Activated CD8-positive, alpha-beta T cell treated with anti-CD3 and anti-CD28 coated beads for 36 hours (primary cell): ENCODE results near the gene TOMM20L. TPM values are rescaled to one million over a fixed set of nuclear protein-coding genes. Genes with fewer than 3 reads are reported as not detected.
"Not testable (repeated sequence)": the region's sequence is repeated elsewhere in the genome, so short reads cannot be mapped to it uniquely, and the experiment has no call there.

ENCODE experiments used
- ATAC-seq: fragments of 200-7000 bp; cut with Tn5 transposase; one replicate; pipeline ENCODE4 v1.10.0; 2021; ENCODE audit warnings: mild to moderate bottlenecking, moderate library complexity
- CTCF ChIA-PET: fragments of 350-600 bp; sonication (Branson Sonifier 250); formaldehyde crosslinking; loops from one replicate; lab custom pipeline; 2021; ENCODE audit warnings: antibody characterized with exemption; lab: Charles Lee
- POLR2A ChIA-PET: fragments of 350-600 bp; sonication (Branson Sonifier 250); formaldehyde crosslinking; loops from one replicate; lab custom pipeline; 2021; ENCODE audit warnings: antibody characterized with exemption; lab: Charles Lee
- DNase-seq: peaks from one replicate; pipeline ENCODE4 v3.0.0-alpha.2; 2020
- H3K27ac Mint-ChIP-seq: one replicate; pipeline ENCODE4 v1.8.0; 2021; ENCODE audit warnings: mild to moderate bottlenecking, mixed read lengths
- H3K27me3 Mint-ChIP-seq: one replicate; pipeline ENCODE4 v1.8.0; 2021; ENCODE audit warnings: mixed read lengths
- H3K36me3 Mint-ChIP-seq: one replicate; pipeline ENCODE4 v1.8.0; 2021; ENCODE audit warnings: low read depth, mixed read lengths
- H3K4me1 Mint-ChIP-seq: one replicate; pipeline ENCODE4 v1.8.0; 2021; ENCODE audit warnings: low read depth, mixed read lengths
- H3K4me3 Mint-ChIP-seq: one replicate; pipeline ENCODE4 v1.8.0; 2021; ENCODE audit warnings: mild to moderate bottlenecking, moderate library complexity, mixed read lengths
- H3K9me3 Mint-ChIP-seq: one replicate; pipeline ENCODE4 v1.8.0; 2021; ENCODE audit warnings: mixed read lengths
- intact Hi-C: fragments of 100-400 bp; cut with micrococcal nuclease; formaldehyde crosslinking; loops from one replicate; pipeline ENCODE4 v1.10.0; 2022
- total RNA-seq, 2 experiments: library from RNA; stranded (reverse); gene quantifications; one replicate each; pipeline ENCODE4 v1.2.3, GENCODE V29; 2021
- TF ChIP-seq, protein P1 (sequence below): fragments of 200-600 bp; IDR thresholded peaks from one replicate; pipeline ENCODE4 v1.8.0; 2022; ENCODE audit warnings: antibody characterized with exemption, mild to moderate bottlenecking

TOMM20L gene
- total RNA-seq = not detected

DNA sequence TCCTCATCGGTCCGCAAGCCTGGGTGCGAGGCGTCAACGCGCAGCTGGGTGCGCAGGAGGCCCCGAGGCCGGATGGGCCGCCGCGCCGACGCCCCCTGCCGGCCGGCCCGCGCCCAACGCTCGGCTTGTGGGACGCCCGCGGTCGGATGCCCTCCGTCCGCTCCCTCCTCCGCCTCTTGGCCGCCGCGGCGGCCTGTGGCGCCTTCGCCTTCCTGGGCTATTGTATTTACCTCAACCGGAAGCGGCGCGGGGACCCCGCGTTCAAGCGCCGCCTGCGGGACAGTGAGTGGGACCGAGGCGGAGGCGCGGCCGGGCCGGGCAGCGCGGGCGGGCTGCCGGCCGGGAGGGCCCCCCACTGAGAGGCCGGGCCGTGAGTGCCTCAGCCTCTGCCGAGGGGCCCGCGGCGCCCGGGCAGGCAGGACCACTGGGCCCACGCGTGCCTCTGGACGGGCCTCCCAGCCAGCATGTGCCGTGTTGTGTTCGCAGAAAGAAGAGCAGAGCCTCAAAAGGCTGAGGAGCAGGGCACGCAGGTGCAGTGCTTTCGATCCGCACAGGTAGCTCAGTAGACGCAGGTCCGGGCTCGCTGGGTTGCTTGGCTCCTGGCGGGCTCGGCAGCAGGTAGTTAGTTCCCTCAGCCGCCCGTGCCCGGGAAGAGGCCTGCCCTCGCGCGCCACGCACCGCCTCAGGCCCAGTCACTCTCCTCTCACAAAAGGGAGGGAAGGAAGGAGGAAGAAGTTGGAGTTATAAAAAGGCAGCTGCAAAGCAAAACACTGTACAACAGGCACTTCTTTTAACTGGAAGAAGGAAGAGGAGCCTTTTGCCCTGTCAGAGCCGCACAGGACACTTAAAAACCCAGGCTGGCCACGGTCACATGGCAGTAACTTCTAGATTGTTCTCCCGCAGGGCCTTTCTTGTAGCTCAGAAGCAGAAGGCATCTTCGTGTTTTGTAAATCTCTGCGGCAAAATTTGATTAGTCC is at the start of gene TOMM20L:
TSS of gene TOMM20L (plus strand) at position 119 of the 977 bp plus-strand sequence. CDS start at position 147, 28 bp downstream.
- H3K9me3 Mint-ChIP-seq = no peaks in the 10 kb centered on the region
- ATAC-seq (peak; percentile 90), DNase-seq (peak; percentile 73)
- ChIA-PET CTCF (interaction anchor here (0.6 to 3.5 kb wide), 22 partner anchors 10 to 290 kb away, joined by 3 to 16 read pairs (median 4); partner anchors contain the start of genes KIAA0586 and TIMM9), POLR2A (interaction anchor here (0.6 to 1.9 kb wide), 8 partner anchors 15 to 197 kb away, joined by 3 to 10 read pairs (median 4); partner anchors contain the start of genes ACTR10, KIAA0586 and TIMM9)
- peaks cover 2% of the 10 kb centered on the region for H3K36me3 Mint-ChIP-seq
- H3K4me1 Mint-ChIP-seq = peaks cover 8% of the 10 kb centered on the region
- peak within 1 kb of the TSS; percentile 67 for H3K4me3 Mint-ChIP-seq
- H3K27ac Mint-ChIP-seq = peak within 1 kb of the TSS; percentile 72
- TF ChIP-seq, protein P1, sequence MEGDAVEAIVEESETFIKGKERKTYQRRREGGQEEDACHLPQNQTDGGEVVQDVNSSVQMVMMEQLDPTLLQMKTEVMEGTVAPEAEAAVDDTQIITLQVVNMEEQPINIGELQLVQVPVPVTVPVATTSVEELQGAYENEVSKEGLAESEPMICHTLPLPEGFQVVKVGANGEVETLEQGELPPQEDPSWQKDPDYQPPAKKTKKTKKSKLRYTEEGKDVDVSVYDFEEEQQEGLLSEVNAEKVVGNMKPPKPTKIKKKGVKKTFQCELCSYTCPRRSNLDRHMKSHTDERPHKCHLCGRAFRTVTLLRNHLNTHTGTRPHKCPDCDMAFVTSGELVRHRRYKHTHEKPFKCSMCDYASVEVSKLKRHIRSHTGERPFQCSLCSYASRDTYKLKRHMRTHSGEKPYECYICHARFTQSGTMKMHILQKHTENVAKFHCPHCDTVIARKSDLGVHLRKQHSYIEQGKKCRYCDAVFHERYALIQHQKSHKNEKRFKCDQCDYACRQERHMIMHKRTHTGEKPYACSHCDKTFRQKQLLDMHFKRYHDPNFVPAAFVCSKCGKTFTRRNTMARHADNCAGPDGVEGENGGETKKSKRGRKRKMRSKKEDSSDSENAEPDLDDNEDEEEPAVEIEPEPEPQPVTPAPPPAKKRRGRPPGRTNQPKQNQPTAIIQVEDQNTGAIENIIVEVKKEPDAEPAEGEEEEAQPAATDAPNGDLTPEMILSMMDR = peak; percentile 86
- H3K27me3 Mint-ChIP-seq = no peaks in the 10 kb centered on the region
- intact Hi-C loops = loop anchor here (5.0 kb wide), 1 partner anchor 289 kb away; no protein-coding TSS in a partner anchor

DNA sequence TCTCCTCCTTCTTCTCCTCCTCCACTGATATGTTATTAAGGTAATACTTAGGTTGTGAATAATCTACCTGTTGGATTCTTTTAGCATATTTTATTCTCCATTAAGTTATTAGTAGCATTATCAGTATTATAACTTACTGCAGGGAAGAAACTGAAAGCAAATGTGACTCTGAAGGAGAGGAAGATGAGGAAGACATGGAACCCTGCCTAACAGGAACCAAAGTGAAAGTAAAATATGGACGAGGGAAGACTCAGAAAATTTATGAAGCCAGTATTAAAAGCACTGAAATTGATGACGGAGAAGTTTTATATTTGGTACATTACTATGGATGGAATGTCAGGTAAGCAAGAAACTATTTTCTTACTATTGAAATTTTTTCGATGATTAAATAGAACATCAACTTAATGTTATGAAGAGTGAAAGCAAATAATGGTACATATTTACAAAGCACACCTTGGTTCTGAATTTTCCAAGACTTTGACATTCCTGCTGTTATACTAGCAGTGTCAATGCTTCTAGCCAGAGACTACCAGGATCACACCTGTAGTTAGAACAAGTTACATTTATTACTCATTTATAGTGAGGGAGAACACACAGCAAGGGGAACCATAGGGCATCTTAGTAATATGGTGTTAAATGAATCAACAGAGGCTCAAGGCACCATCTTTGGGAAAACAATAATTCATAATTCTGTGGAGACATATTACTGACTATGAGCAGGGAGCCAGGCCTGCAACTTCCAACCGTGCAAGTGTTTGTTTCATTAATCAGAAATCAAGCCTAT is 42.0 kb upstream of the TOMM20L start:
- intact Hi-C loops = no loop called here
- Mint-ChIP-seq H3K27ac (peak overlapping the region; percentile 59), H3K27me3 (no peaks in the 10 kb centered on the region), H3K9me3 (no peaks in the 10 kb centered on the region), H3K4me1 (peaks cover 16% of the 10 kb centered on the region), H3K4me3 (peak overlapping the region; percentile 61), H3K36me3 (peaks cover 29% of the 10 kb centered on the region)
- peak; percentile 37 for ATAC-seq
- TF ChIP-seq, protein P1 = no peak
- POLR2A ChIA-PET = no interaction called here
- CTCF ChIA-PET = no interaction called here
- no peak for DNase-seq

DNA sequence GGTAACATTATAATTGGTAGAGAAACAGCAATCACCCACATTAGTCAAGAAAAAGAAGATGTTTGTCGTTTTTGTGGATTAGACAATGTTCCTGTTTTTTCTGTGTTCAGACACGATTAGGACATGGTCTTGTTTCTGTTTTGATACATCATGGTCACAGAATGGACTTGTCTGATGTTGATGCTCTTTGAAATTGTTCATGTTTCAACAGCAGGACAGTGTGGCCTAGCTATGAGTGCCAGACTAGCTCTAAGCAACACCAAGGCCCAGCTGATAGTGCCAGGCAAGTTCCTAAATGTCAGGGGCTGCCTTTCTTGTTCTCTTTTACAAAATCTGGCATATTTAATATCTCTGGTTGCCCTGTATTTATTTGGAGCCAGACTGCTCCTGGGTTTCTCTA is 40.9 kb upstream of the TOMM20L start:
- H3K36me3 Mint-ChIP-seq = peaks cover 26% of the 10 kb centered on the region
- no peak overlapping the region for H3K27ac Mint-ChIP-seq
- ATAC-seq (no peak), DNase-seq (no peak)
- TF ChIP-seq, protein P1 = no peak
- no peaks in the 10 kb centered on the region for H3K9me3 Mint-ChIP-seq
- intact Hi-C loops = no loop called here
- CTCF ChIA-PET = no interaction called here
- H3K4me1 Mint-ChIP-seq = peaks cover 16% of the 10 kb centered on the region
- no peaks in the 10 kb centered on the region for H3K27me3 Mint-ChIP-seq
- no peak overlapping the region for H3K4me3 Mint-ChIP-seq
- POLR2A ChIA-PET = no interaction called here

DNA sequence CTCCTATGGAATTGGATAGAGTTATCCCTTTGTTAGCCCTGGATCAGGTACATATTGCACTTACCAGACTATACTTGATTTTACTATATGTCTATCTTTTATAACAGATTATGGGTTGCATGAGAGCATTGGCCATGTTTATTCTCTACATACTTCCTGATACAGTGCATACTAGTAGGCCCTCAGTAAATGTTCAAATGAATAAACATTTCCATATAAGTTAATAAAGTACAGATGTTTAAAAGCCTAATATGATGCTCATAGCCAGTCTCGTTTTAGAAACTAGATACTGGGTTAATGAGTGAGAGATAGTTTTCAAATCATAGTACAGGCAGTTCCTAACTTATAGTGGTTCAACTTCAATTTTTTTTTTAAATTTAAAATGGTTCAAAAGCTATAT is 39.5 kb upstream of the TOMM20L start:
- H3K9me3 Mint-ChIP-seq = no peaks in the 10 kb centered on the region
- POLR2A ChIA-PET = interaction anchor here (1.6 kb wide), 1 partner anchor 40 kb away, joined by 6 read pairs; the partner anchor contains the start of gene TOMM20L
- no peak for DNase-seq
- CTCF ChIA-PET = no interaction called here
- no peak overlapping the region for H3K27ac Mint-ChIP-seq
- intact Hi-C loops = no loop called here
- peaks cover 22% of the 10 kb centered on the region for H3K36me3 Mint-ChIP-seq
- H3K4me3 Mint-ChIP-seq = no peak overlapping the region
- peaks cover 16% of the 10 kb centered on the region for H3K4me1 Mint-ChIP-seq
- TF ChIP-seq, protein P1 = no peak
- ATAC-seq = no peak
- H3K27me3 Mint-ChIP-seq = no peaks in the 10 kb centered on the region

DNA sequence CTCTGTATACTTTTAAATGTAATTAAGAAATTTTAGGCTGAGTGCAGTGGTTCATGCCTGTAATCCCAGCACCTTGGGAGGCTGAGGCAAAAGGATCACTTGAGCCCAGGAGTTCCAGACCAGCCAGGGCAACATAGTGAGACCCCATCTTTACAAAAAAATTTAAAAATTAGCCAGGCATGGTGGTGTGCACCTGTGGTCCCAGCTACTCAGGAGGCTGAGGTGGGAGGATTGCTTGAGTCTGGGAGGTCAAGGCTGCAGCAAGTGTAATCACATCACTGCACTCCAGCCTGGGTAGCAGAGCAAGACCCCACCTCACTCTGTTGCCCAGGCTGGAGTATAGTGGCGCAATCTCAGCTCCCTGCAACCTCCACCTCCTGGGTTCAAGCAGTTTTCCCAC is 33.5 kb upstream of the TOMM20L start:
- intact Hi-C loops, H3K4me1 Mint-ChIP-seq, DNase-seq, H3K9me3 Mint-ChIP-seq, ATAC-seq, H3K27me3 Mint-ChIP-seq, H3K27ac Mint-ChIP-seq, H3K4me3 Mint-ChIP-seq, CTCF ChIA-PET, POLR2A ChIA-PET: not testable (repeated sequence)
- peaks cover 20% of the 10 kb centered on the region for H3K36me3 Mint-ChIP-seq
